CD4-positive, alpha-beta memory T cell (primary cell): ENCODE data around the gene FCHSD1. TPM values are rescaled to one million over a fixed set of nuclear protein-coding genes. Genes with fewer than 3 reads are reported as not detected.
A peak's percentile ranks its signal among the peaks of the same experiment; 100 is the strongest.
"Not testable (repeated sequence)": the region's sequence is repeated elsewhere in the genome, so short reads cannot be mapped to it uniquely, and the experiment has no call there.

ENCODE experiments used
- CTCF ChIA-PET: fragments of 350-600 bp; sonication (Branson Sonifier 250); formaldehyde crosslinking; loops from one replicate; lab custom pipeline; 2021; ENCODE audit warnings: inconsistent platforms; ENCODE audit not compliant: partially characterized antibody; lab: Charles Lee
- POLR2A ChIA-PET: fragments of 350-600 bp; sonication (Branson Sonifier 250); formaldehyde crosslinking; loops from one replicate; lab custom pipeline; 2021; ENCODE audit not compliant: partially characterized antibody; lab: Charles Lee
- DNase-seq, 5 donors: peaks; one replicate each; pipeline versions ENCODE4 v3.0.0 to v3.0.0-alpha.2; 2020 to 2022; ENCODE audit warnings: mixed read lengths in 1 of 5
- H3K27ac ChIP-seq: one replicate; pipeline ENCODE4 v1.7.0; 2013; ENCODE audit warnings: low read depth, low read length
- H3K27me3 ChIP-seq: 2 replicates; pipeline ENCODE4 v1.7.0; 2013; ENCODE audit warnings: mild to moderate bottlenecking, low read length, moderate library complexity; ENCODE audit not compliant: insufficient read depth
- H3K36me3 ChIP-seq: 2 replicates; pipeline ENCODE4 v1.7.0; 2013; ENCODE audit warnings: mild to moderate bottlenecking, low read length, moderate library complexity; ENCODE audit not compliant: insufficient read depth
- H3K4me1 ChIP-seq: 2 replicates; pipeline ENCODE4 v1.7.0; 2013; ENCODE audit warnings: mild to moderate bottlenecking, low read length, moderate library complexity; ENCODE audit not compliant: insufficient read depth
- H3K4me3 ChIP-seq, 2 donors: one replicate each; pipeline ENCODE4 v1.7.0; 2013; ENCODE audit warnings: low read length in 2 of 2, mild to moderate bottlenecking in 1 of 2
- H3K9me3 ChIP-seq, 2 donors: one replicate each; pipeline ENCODE4 v1.7.0; 2013; ENCODE audit warnings: low read length in 2 of 2, control low read depth in 1 of 2; ENCODE audit not compliant: control insufficient read depth in 1 of 2
- H3K27ac Mint-ChIP-seq, 7 donors: one replicate each; pipeline ENCODE4 v1.8.0; 2020 to 2021; ENCODE audit warnings: mixed read lengths in 7 of 7, mild to moderate bottlenecking in 6 of 7, inconsistent platforms in 3 of 7, moderate library complexity in 3 of 7
- H3K27me3 Mint-ChIP-seq, 2 donors: one replicate each; pipeline ENCODE4 v1.8.0; 2020 to 2021; ENCODE audit warnings: mixed read lengths in 2 of 2
- H3K36me3 Mint-ChIP-seq, 2 donors: one replicate each; pipeline ENCODE4 v1.8.0; 2020 to 2021; ENCODE audit warnings: mixed read lengths in 2 of 2, inconsistent platforms in 1 of 2, mild to moderate bottlenecking in 1 of 2
- H3K4me1 Mint-ChIP-seq, 4 donors: one replicate each; pipeline ENCODE4 v1.8.0; 2020 to 2021; ENCODE audit warnings: mixed read lengths in 4 of 4, mild to moderate bottlenecking in 1 of 4
- H3K4me3 Mint-ChIP-seq, 8 donors: one replicate each; pipeline ENCODE4 v1.8.0; 2020 to 2021; ENCODE audit warnings: mixed read lengths in 8 of 8, mild to moderate bottlenecking in 7 of 8, moderate library complexity in 6 of 8, inconsistent platforms in 3 of 8
- H3K9me3 Mint-ChIP-seq, 8 donors: one replicate each; pipeline ENCODE4 v1.8.0; 2020 to 2021; ENCODE audit warnings: mixed read lengths in 8 of 8, mild to moderate bottlenecking in 5 of 8, inconsistent platforms in 3 of 8, moderate library complexity in 1 of 8
- intact Hi-C: fragments of 100-400 bp; cut with micrococcal nuclease; formaldehyde crosslinking; loops from one replicate; pipeline ENCODE4 v1.15.1; 2023
- polyA plus RNA-seq, 2 donors: library from polyadenylated mRNA; unstranded; fragments of 300-500 nt; fragmentation: Illumina TruSeq; gene quantifications; one replicate each; pipeline ENCODE4 v1.2.3, GENCODE V29; 2021
- total RNA-seq, 2 experiments: library from RNA; stranded (reverse); gene quantifications; one replicate each; pipeline ENCODE4 v1.2.3, GENCODE V29; 2021

The FCHSD1 gene
- total and polyA plus RNA-seq, 4 experiments from 2014 or later = 7.1 to 110 (median 58.0) TPM

DNA sequence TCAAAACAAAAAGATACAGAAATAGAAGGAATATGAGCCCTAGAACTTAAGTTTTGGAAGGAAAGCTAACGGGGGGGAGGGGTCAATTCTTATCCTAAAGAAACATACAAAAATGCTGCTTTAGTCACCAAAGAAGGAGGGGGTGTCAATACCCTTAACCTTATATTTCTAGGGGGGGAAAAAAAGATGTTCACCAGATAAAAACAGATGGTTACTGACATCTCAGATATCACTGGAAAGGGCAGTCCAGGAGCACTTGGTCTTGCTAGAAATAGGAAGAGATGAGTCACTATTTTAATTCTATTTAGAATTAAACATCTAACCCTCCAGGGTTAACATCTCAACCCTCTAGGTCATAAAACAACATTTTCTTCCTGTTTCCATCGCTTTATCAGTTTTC lies 34.1 kb downstream of the FCHSD1 start:
- Mint-ChIP-seq H3K27ac (peak overlapping the region; percentile 93 to 99 (median 98)), H3K27me3 (no peaks in the 10 kb centered on the region), H3K4me3 (peak overlapping the region; percentile 94 to 100 (median 98)), H3K36me3 (peaks cover 16 to 50% of the 10 kb centered on the region in 2 donors), H3K9me3 (peaks cover 0 to 2% (median 0%) of the 10 kb centered on the region in 8 donors), H3K4me1 (peaks cover 40 to 69% (median 54%) of the 10 kb centered on the region in 4 donors)
- H3K4me3 ChIP-seq = peak overlapping the region; percentile 33 to 86
- no peaks in the 10 kb centered on the region for H3K9me3 ChIP-seq
- H3K36me3 ChIP-seq = peaks cover 4% of the 10 kb centered on the region
- peak overlapping the region; percentile 86 for H3K27ac ChIP-seq
- no peaks in the 10 kb centered on the region for H3K27me3 ChIP-seq
- H3K4me1 ChIP-seq = peaks cover 53% of the 10 kb centered on the region
- POLR2A ChIA-PET = interaction anchor here (0.6 to 13.2 kb wide), 9 partner anchors 14 to 1069 kb away, joined by 3 to 314 read pairs (median 7); partner anchors contain the start of genes EIF4EBP3, FCHSD1, HDAC3 and RELL2
- no peak for DNase-seq
- intact Hi-C loops = loop anchor here (5.0 kb wide), 1 partner anchor 35 kb away; no protein-coding TSS in a partner anchor
- CTCF ChIA-PET = interaction anchor here (1.7 to 28.3 kb wide), 7 partner anchors 12 to 353 kb away, joined by 7 to 712 read pairs (median 56); partner anchors contain the start of genes HDAC3, RELL2 and RNF14

DNA sequence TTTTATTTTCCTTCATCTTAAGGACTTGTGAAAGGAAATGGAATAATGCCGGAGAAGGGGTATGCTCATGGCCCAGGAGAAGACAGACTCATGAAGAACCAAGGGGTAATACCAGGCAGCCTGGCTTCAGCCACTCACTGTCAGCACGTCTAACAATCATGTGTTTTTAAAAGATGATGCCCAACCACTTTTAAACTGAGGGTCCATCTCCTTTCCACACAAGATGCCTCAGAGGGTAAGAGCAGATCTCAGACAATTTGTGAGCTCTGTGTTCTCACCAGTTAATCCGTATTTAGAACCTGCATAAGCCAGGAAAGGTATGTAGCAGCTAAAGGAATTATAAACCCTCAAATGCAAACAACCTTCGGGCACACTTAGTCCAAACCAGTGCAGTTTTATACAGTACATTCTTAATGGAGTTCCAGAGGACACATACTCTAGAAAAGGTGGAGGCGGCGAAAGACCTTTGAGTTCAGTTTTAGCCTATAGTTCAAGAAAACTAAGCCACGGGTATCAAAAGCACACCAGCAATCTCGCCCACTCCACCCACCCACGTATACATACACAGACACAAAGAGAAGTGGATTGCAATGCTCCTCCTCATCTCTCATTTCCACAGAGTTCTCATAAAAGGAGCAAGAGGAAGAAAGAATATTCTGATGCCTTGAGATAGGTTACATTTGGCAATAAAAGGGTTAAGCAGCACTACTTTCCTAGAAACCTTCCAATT lies 35.1 kb downstream of the FCHSD1 start:
- Mint-ChIP-seq H3K4me1 (peaks cover 46 to 79% (median 56%) of the 10 kb centered on the region in 4 donors), H3K27ac (peak overlapping the region; percentile 77 to 98 (median 93)), H3K27me3 (no peaks in the 10 kb centered on the region), H3K9me3 (peaks cover 0 to 2% (median 0%) of the 10 kb centered on the region in 8 donors), H3K4me3 (peak overlapping the region; percentile 94 to 100 (median 98)), H3K36me3 (peaks cover 14 to 48% of the 10 kb centered on the region in 2 donors)
- H3K4me3 ChIP-seq = peak overlapping the region; percentile 33 to 86
- ChIA-PET POLR2A (interaction anchor here (0.6 to 13.2 kb wide), 7 partner anchors 13 to 1068 kb away, joined by 3 to 314 read pairs (median 9); partner anchors contain the start of genes EIF4EBP3, FCHSD1, HDAC3 and RELL2), CTCF (interaction anchor here (1.7 to 28.3 kb wide), 7 partner anchors 11 to 354 kb away, joined by 7 to 712 read pairs (median 56); partner anchors contain the start of genes HDAC3, RELL2 and RNF14)
- DNase-seq = no peak
- no peaks in the 10 kb centered on the region for H3K9me3 ChIP-seq
- intact Hi-C loops = loop anchor here (5.0 kb wide), 1 partner anchor 34 kb away; no protein-coding TSS in a partner anchor
- H3K4me1 ChIP-seq = peaks cover 63% of the 10 kb centered on the region
- peaks cover 4% of the 10 kb centered on the region for H3K36me3 ChIP-seq
- H3K27ac ChIP-seq = peak overlapping the region; percentile 86
- no peaks in the 10 kb centered on the region for H3K27me3 ChIP-seq

DNA sequence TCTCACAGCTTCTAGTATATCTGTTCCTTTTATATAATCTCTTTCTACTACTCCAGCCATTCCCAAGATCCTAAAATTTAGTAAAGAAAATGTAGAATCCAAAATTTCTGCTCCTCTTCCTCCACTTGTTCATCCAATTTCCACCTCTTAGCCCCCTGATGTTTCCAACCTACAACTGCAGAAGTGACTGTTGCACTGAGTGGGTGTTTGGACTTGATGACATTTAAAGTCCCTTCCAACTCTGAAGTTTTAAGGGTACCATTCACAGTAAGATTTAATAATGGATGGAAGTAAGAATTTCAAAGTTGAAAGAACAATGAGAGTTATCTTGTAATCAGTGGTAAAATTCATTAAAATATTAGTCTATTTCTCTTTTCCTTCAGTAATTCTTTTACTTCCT lies 37.9 kb downstream of the FCHSD1 start:
- Histone ChIP-seq H3K27ac (peak overlapping the region; percentile 16), H3K27me3 (no peaks in the 10 kb centered on the region), H3K9me3 (no peaks in the 10 kb centered on the region), H3K4me3 (no peak overlapping the region), H3K36me3 (no peaks in the 10 kb centered on the region), H3K4me1 (peaks cover 85% of the 10 kb centered on the region)
- H3K36me3 Mint-ChIP-seq = peaks cover 14 to 52% of the 10 kb centered on the region in 2 donors
- peaks cover 56 to 93% (median 71%) of the 10 kb centered on the region in 4 donors for H3K4me1 Mint-ChIP-seq
- DNase-seq = no peak
- H3K9me3 Mint-ChIP-seq = peaks cover 0 to 2% (median 0%) of the 10 kb centered on the region in 8 donors
- H3K4me3 Mint-ChIP-seq = peak overlapping the region in 7 of 8 donors; percentile 17 to 82 (median 56)
- intact Hi-C loops = no loop called here
- ChIA-PET CTCF (interaction anchor here (1.0 to 28.3 kb wide), 6 partner anchors 9 to 49 kb away, joined by 3 to 712 read pairs (median 6); partner anchors contain the start of genes HDAC3 and RELL2), POLR2A (interaction anchor here (1.3 to 8.8 kb wide), 4 partner anchors 10 to 1157 kb away, joined by 3 to 314 read pairs (median 113); no protein-coding TSS in a partner anchor)
- H3K27me3 Mint-ChIP-seq = no peaks in the 10 kb centered on the region
- H3K27ac Mint-ChIP-seq = peak overlapping the region; percentile 49 to 93 (median 85)

- DNase-seq = no peak
- Histone ChIP-seq H3K27me3 (no peaks in the 10 kb centered on the region), H3K27ac (peak overlapping the region; percentile 22), H3K36me3 (no peaks in the 10 kb centered on the region), H3K4me1 (peaks cover 97% of the 10 kb centered on the region), H3K9me3 (no peaks in the 10 kb centered on the region), H3K4me3 (no peak overlapping the region)
- intact Hi-C loops = no loop called here
- Mint-ChIP-seq H3K27ac (peak overlapping the region; percentile 63 to 95 (median 77)), H3K4me3 (peak overlapping the region; percentile 18 to 76 (median 62)), H3K27me3 (no peaks in the 10 kb centered on the region), H3K4me1 (peaks cover 62 to 93% (median 77%) of the 10 kb centered on the region in 4 donors), H3K36me3 (peaks cover 14 to 39% of the 10 kb centered on the region in 2 donors), H3K9me3 (no peaks in the 10 kb centered on the region)
- ChIA-PET POLR2A (interaction anchor here (0.9 to 1.1 kb wide), 2 partner anchors 18 to 27 kb away, joined by 4 to 8 read pairs; no protein-coding TSS in a partner anchor), CTCF (interaction anchor here (0.5 to 28.3 kb wide), 3 partner anchors 8 to 19 kb away, joined by 3 to 712 read pairs (median 3); no protein-coding TSS in a partner anchor)
These were observed 39.9 kb downstream of the FCHSD1 start for GRCh38 chr5:141611289-141611688.

- DNase-seq, intact Hi-C loops, H3K9me3 ChIP-seq, H3K9me3 Mint-ChIP-seq, H3K27me3 Mint-ChIP-seq, H3K4me3 ChIP-seq, H3K27me3 ChIP-seq, H3K36me3 ChIP-seq: not testable (repeated sequence)
- ChIA-PET POLR2A (interaction anchor here (0.6 to 14.5 kb wide), 5 partner anchors 6 to 359 kb away, joined by 3 to 314 read pairs (median 19); partner anchors contain the start of genes DIAPH1, HDAC3, RELL2 and RNF14), CTCF (interaction anchor here (2.6 to 11.1 kb wide), 4 partner anchors 8 to 43 kb away, joined by 8 to 169 read pairs (median 91); partner anchors contain the start of genes DIAPH1, HDAC3 and RELL2)
- peak overlapping the region in 6 of 8 donors; percentile 50 to 87 (median 72) for H3K4me3 Mint-ChIP-seq
- peak overlapping the region; percentile 76 to 95 (median 93) for H3K27ac Mint-ChIP-seq
- peaks cover 61 to 95% (median 78%) of the 10 kb centered on the region in 4 donors for H3K4me1 Mint-ChIP-seq
- peaks cover 9 to 35% of the 10 kb centered on the region in 2 donors for H3K36me3 Mint-ChIP-seq
- Histone ChIP-seq H3K27ac (peak overlapping the region; percentile 72), H3K4me1 (peaks cover 98% of the 10 kb centered on the region)
These were observed 41.3 kb downstream of the FCHSD1 start for GRCh38 chr5:141609921-141610320.

DNA sequence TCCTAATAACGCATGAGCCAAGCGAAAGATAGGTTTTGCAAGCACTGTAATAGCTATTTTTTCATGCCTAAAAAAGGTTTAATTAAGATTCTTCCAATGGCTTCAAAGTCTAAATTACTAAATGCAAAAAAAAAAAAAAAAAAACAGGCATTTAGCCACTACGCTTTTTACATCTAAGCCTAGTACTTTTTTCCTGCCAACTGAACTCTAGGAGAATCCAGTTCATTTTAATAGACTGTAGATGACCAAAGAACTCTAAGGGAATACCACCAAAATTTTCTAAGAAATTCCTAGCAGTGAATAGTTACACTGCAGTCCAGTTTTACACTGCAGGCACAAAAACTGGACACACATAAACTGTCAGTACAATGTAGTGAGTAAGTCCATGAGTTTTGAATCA lies 42.2 kb downstream of the FCHSD1 start:
- Histone ChIP-seq H3K4me3 (no peak overlapping the region), H3K27ac (peak overlapping the region; percentile 72), H3K9me3 (no peaks in the 10 kb centered on the region), H3K27me3 (no peaks in the 10 kb centered on the region), H3K36me3 (no peaks in the 10 kb centered on the region), H3K4me1 (peaks cover 98% of the 10 kb centered on the region)
- no peaks in the 10 kb centered on the region for H3K9me3 Mint-ChIP-seq
- CTCF ChIA-PET = interaction anchor here (1.1 to 11.1 kb wide), 7 partner anchors 9 to 96 kb away, joined by 3 to 169 read pairs (median 8); partner anchors contain the start of genes DIAPH1, HDAC3 and RELL2
- peak overlapping the region; percentile 88 to 95 (median 93) for H3K27ac Mint-ChIP-seq
- peaks cover 63 to 95% (median 78%) of the 10 kb centered on the region in 4 donors for H3K4me1 Mint-ChIP-seq
- peak overlapping the region in 5 of 8 donors; percentile 8 to 87 (median 73) for H3K4me3 Mint-ChIP-seq
- intact Hi-C loops = no loop called here
- POLR2A ChIA-PET = interaction anchor here (0.6 to 14.5 kb wide), 7 partner anchors 7 to 864 kb away, joined by 3 to 314 read pairs (median 16); partner anchors contain the start of genes DIAPH1, HDAC3, RELL2 and RNF14
- H3K36me3 Mint-ChIP-seq = peaks cover 9 to 35% of the 10 kb centered on the region in 2 donors
- H3K27me3 Mint-ChIP-seq = no peaks in the 10 kb centered on the region
- DNase-seq = no peak
